Mucosa of stomach (tissue), 1 donor: ENCODE data around the gene NPAT.

Experiments used
- H3K27me3 ChIP-seq: one replicate; pipeline ENCODE4 v1.7.0; 2013; ENCODE audit warnings: mild to moderate bottlenecking, low read length; ENCODE audit not compliant: control insufficient read depth, insufficient read depth
- H3K36me3 ChIP-seq: one replicate; pipeline ENCODE4 v1.7.0; 2013; ENCODE audit warnings: low read length; ENCODE audit not compliant: control insufficient read depth, insufficient read depth
- H3K4me1 ChIP-seq: one replicate; pipeline ENCODE4 v1.7.0; 2013; ENCODE audit warnings: mild to moderate bottlenecking, low read length; ENCODE audit not compliant: control insufficient read depth, insufficient read depth
- H3K4me3 ChIP-seq: one replicate; pipeline ENCODE4 v1.7.0; 2013; ENCODE audit warnings: low read length
- H3K9ac ChIP-seq: one replicate; pipeline ENCODE4 v1.7.0; 2013; ENCODE audit warnings: mild to moderate bottlenecking, low read length, moderate library complexity
- H3K9me3 ChIP-seq: one replicate; pipeline ENCODE4 v1.7.0; 2013; ENCODE audit warnings: mild to moderate bottlenecking, low read length, moderate library complexity; ENCODE audit not compliant: control insufficient read depth
- donor health status: Pancreatic carcinoma.

NPAT gene

GRCh38 chr11:108228251-108228650, 5.8 kb upstream of the NPAT start:
- Histone ChIP-seq H3K27me3 (no peaks in the 10 kb centered on the region), H3K9me3 (no peaks in the 10 kb centered on the region), H3K4me3 (no peak overlapping the region), H3K36me3 (peaks cover 5% of the 10 kb centered on the region), H3K4me1 (peaks cover 8% of the 10 kb centered on the region), H3K9ac (no peak overlapping the region)

GRCh38 chr11:108226036-108226435, 3.6 kb upstream of the NPAT start:
- H3K9ac ChIP-seq: no peak overlapping the region
- no peaks in the 10 kb centered on the region for H3K27me3 ChIP-seq
- peaks cover 5% of the 10 kb centered on the region for H3K36me3 ChIP-seq
- no peaks in the 10 kb centered on the region for H3K9me3 ChIP-seq
- H3K4me1 ChIP-seq: peaks cover 10% of the 10 kb centered on the region
- H3K4me3 ChIP-seq: no peak overlapping the region

DNA sequence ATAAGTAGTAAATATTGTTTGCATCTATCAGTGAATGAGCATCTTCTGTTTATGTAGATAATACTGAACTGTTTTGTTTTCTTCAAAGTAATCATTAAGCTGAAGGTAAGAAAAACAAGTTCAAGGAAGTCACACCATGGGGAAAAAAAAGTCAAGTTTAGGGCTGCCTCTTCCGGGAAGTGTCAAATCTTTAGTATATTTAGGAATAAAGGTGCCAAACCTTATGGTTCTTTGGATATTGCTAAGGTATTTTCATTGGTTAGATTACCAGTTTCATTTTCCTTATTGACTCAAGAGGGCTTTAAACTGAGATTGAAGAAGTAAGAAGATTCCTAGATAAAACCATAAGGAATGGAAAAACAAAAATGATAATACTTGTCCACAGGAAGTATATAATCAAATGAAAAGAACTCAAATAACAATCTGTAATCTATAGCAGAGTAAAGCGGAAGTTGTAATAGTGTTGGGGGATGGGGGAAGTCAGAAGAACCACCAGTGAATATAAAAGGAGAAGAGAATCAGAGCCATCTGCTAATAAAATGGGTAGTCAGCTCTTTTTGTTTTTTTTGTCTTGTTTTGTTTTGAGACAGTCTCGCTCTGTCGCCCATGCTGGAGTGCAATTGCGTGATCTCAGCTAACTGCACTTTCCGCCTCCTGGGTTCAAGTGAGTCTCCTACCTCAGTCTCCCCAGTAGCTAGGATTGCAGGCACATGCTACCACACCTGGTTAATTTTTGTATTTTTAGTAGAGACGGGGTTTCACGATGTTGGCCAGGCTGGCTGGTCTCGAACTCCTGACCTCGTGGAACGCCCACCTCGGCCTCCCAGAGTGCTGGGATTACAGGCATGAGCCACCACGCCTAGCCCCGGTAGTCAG, 2.7 kb upstream of the NPAT start:
- Histone ChIP-seq H3K36me3 (no peaks in the 10 kb centered on the region), H3K9me3 (no peaks in the 10 kb centered on the region), H3K4me1 (peaks cover 15% of the 10 kb centered on the region), H3K27me3 (no peaks in the 10 kb centered on the region), H3K9ac (no peak overlapping the region), H3K4me3 (no peak overlapping the region)

DNA sequence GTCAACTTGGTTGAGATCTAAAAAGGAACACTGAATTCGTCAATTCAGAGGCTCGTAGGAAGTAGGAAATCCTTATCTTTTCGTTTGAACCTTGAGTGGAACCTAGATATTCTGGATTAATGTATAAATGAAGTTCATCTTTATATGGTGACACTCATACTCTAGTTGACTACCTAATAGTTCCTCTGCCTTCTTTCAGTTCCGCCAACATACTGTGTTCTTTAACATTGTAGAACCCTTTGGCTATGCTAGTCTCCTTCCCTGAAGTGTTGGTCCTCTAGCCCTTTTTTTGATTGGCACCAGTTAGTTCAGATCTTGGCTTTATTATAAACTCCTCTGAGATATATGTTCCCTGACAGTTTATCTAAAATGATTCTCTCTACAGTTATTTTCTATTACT, 1.9 kb upstream of the NPAT start:
- Histone ChIP-seq H3K4me3 (no peak overlapping the region), H3K36me3 (no peaks in the 10 kb centered on the region), H3K27me3 (no peaks in the 10 kb centered on the region), H3K9ac (peak overlapping the region; percentile 70), H3K4me1 (peaks cover 15% of the 10 kb centered on the region), H3K9me3 (no peaks in the 10 kb centered on the region)

GRCh38 chr11:108223348-108224149, 1.1 kb upstream of the NPAT start:
- Histone ChIP-seq H3K9me3 (no peaks in the 10 kb centered on the region), H3K27me3 (no peaks in the 10 kb centered on the region), H3K36me3 (no peaks in the 10 kb centered on the region), H3K9ac (peak overlapping the region; percentile 70), H3K4me3 (peak overlapping the region; percentile 64), H3K4me1 (peaks cover 15% of the 10 kb centered on the region)

- peak overlapping the region; percentile 73 for H3K4me3 ChIP-seq
- no peaks in the 10 kb centered on the region for H3K36me3 ChIP-seq
- H3K9me3 ChIP-seq: no peaks in the 10 kb centered on the region
- peaks cover 15% of the 10 kb centered on the region for H3K4me1 ChIP-seq
- H3K27me3 ChIP-seq: no peaks in the 10 kb centered on the region
- H3K9ac ChIP-seq: peak overlapping the region; percentile 91
These were observed 396 bp downstream of the NPAT start for GRCh38 chr11:108221911-108222573.

DNA sequence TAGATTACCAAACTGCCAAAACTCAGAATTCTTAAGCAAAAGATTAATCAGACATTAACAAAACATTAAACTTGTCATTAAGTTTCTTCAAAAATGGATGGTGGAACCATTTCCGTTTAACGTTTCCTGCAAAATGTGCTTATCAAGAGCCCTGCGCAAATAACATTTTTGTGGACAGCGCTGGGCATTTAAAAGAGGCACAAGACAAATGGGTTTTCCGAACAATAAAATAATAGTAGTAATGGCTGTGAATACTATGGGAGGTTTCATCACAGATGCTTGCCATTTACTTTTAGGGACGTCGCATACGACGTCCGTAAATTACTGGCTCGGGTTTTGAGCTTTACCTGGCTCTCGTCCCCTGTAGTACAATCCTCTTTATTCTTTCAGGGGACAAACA, 1.1 kb downstream of the NPAT start:
- H3K4me3 ChIP-seq: peak overlapping the region; percentile 73
- H3K36me3 ChIP-seq: no peaks in the 10 kb centered on the region
- H3K9ac ChIP-seq: peak overlapping the region; percentile 91
- peaks cover 15% of the 10 kb centered on the region for H3K4me1 ChIP-seq
- no peaks in the 10 kb centered on the region for H3K27me3 ChIP-seq
- H3K9me3 ChIP-seq: no peaks in the 10 kb centered on the region

- peak overlapping the region; percentile 73 for H3K4me3 ChIP-seq
These were observed 1.6 kb downstream of the NPAT start for GRCh38 chr11:108220721-108221336.

DNA sequence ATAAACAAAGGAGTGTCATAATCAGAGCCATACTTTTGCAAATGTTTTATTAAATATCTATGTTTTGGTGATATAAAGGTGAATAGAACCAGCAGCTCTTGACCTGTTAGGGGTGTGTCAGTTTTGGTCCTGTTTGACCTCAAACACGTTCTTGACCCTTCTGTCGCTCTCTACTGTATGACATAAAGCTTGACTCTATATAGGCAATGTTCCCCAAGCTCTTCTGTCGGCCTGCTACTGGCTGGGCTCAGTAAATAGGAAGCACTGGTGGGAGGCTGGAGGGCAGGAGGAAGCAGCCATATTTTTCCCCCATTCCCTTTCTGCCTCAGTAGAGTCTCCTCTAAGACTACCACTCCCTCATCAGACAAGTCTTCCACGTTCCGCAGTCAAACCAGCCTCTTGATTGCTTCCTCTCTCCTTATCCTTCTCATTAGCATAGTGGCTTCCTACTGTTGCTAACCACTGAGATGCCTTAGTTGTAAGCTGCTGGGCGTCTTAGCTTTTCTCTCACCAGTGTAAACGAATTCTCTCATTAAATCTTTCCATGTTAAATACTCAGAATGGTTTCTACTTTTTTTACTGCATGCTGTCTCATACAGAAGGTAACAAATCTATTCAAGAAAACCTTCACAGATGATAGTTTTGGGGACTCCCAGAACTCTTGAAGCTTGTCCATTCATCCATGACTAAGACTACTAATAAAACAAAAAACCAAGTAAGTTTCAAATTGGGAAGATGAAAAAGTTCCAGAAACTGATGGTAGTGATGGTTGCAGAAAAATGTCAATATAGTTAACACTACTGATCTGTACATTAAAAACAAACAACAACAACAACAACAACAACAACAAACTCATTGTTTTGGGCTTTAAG, 3.3 kb downstream of the NPAT start:
- Histone ChIP-seq H3K4me3 (no peak overlapping the region), H3K27me3 (no peaks in the 10 kb centered on the region), H3K9ac (no peak overlapping the region), H3K9me3 (no peaks in the 10 kb centered on the region), H3K36me3 (no peaks in the 10 kb centered on the region), H3K4me1 (peaks cover 14% of the 10 kb centered on the region)

More at GRCh38 chr11:108220721-108221336, 1.6 kb downstream of the NPAT start:
- no peaks in the 10 kb centered on the region for H3K9me3 ChIP-seq
- H3K36me3 ChIP-seq: no peaks in the 10 kb centered on the region
- peaks cover 15% of the 10 kb centered on the region for H3K4me1 ChIP-seq
- peak overlapping the region; percentile 91 for H3K9ac ChIP-seq
- no peaks in the 10 kb centered on the region for H3K27me3 ChIP-seq

GRCh38 chr11:108218455-108218854, 4.0 kb downstream of the NPAT start:
- H3K4me3 ChIP-seq: no peak overlapping the region
- no peaks in the 10 kb centered on the region for H3K36me3 ChIP-seq
- peaks cover 7% of the 10 kb centered on the region for H3K4me1 ChIP-seq
- H3K27me3 ChIP-seq: no peaks in the 10 kb centered on the region
- no peaks in the 10 kb centered on the region for H3K9me3 ChIP-seq
- H3K9ac ChIP-seq: no peak overlapping the region

GRCh38 chr11:108216988-108217387, 5.5 kb downstream of the NPAT start:
- H3K36me3 ChIP-seq: no peaks in the 10 kb centered on the region
- H3K9ac ChIP-seq: no peak overlapping the region
- no peaks in the 10 kb centered on the region for H3K9me3 ChIP-seq
- no peak overlapping the region for H3K4me3 ChIP-seq
- H3K4me1 ChIP-seq: peaks cover 7% of the 10 kb centered on the region
- H3K27me3 ChIP-seq: no peaks in the 10 kb centered on the region
